Stimulated activated CD8-positive, alpha-beta memory T cell treated with anti-CD3 and anti-CD28 coated beads, Interleukin-12 subunit alpha, Interleukin-12 subunit beta, amount 100 ng/mL, for 1 hour (primary cell): ENCODE measurements around the gene ZNF132.
"Not testable (repeated sequence)": the region's sequence is repeated elsewhere in the genome, so short reads cannot be mapped to it uniquely, and the experiment has no call there.

Experiments
- DNase-seq: peaks from one replicate; pipeline ENCODE4 v3.0.0-alpha.2; 2020; ENCODE audit warnings: low read depth

Gene ZNF132

DNA sequence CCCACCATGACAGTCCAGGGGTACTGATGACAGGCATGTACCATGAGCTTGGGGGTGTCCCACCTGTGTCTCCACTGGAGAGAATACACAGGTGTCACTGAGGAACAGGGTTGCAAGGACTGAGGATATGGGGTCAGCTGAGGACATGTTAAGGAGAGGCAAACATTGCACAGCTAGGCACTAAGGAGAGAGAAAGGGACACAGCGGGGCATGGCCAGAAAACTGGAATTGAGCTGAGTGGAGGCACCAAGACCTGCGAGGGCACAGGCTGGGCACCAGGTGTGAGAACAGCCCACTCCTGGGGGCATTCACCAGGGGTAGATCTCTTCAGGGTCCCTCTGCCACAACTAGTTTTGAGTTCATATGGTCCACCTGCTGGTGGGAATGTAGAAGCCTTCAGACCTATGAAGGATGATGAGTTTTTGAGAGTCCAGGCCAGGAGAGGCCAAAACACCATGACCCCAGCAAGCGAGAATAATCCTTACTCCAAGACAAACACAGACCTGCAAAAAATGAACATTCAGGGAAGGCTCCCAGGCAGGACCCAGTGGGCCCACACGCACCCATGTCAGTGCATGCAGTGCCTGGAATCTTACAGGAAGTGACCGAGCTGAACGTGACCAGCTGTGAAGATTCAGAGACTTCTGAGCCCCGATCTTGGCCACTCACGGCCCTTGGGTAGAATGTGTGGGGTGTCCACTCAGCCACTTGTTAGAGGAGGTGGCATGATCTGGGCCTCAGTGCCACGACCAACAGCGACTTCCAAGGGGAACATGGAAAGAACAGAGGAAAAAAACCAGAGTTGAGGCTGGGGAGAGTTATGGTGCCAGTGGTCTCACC, 32.9 kb downstream of the ZNF132 start:
- DNase-seq: no peak

DNA sequence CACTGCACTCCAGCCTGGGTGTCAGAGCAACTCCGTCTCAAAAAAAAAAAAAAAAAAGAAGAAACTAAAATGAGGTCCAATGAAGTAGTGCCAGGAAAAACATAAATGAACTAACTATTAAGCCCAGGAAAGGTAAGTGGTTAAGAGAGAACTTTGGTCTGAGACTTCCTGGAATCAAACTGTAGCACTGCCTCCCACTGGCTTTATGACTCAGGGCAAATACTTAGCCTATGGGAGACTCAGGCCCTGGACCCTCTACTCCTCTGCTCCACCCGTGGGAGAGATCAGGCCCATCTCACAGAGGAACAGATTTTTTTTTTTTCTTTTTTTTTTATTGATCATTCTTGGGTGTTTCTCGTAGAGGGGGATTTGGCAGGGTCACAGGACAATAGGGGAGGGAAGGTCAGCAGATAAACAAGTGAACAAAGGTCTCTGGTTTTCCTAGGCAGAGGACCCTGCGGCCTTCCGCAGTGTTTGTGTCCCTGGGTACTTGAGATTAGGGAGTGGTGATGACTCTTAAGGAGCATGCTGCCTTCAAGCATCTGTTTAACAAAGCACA, 36.0 kb downstream of the ZNF132 start:
- DNase-seq: not testable (repeated sequence)

DNA sequence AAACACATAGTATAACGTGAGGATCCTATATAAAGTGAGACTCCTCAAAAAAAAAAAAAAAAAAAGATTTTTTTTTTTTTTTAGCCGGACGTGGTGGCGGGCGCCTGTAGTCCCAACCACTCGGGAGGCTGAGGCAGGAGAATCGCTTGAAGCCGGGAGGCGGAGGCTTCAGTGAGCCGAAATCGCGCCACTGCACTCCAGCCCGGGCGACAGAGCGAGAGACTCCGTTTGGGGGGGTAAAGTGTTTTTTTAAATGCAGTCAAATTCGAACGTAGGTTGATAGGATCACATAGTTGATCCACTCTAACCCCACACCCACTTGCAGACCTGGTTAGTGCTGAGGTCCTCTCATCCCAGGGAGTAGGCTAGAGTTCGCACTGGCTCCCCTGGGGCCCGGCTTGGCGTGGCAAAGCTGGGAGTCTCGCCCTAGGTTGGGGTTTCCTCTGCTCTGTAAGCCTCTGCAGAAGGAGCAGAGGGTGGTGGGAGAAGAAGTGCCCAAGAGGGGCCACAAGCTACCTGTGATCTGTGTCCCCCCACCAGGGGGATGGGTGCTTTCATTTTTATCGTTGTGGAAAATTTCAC, 38.0 kb downstream of the ZNF132 start:
- no peak for DNase-seq

- DNase-seq: peak; percentile 99
Observed at GRCh38 chr19:58400916-58401839, 38.8 kb downstream of the ZNF132 start.

- DNase-seq: no peak
Observed at GRCh38 chr19:58400316-58400915, 39.5 kb downstream of the ZNF132 start.

GRCh38 chr19:58399903-58400302, 40.0 kb downstream of the ZNF132 start:
- no peak for DNase-seq

DNA sequence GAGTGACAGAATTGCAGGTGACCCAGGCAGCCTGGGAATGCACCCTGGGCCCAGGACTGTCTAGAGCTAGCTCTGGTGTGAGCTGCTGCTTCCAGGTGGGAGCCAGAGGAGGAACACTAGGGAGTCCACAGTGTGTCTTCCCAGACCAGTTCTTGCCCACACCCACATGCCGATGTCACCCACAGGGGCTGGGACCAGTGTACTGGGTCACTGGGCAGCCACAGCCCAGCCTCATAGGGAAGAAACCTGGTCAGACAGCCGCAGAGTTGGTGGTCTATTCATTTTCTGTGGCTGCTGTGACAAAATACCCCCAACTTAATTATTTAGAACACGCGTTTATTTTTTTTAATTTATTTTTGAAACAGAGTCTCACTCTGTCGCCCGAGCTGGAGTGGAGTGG, 41.4 kb downstream of the ZNF132 start:
- DNase-seq: no peak

- no peak for DNase-seq
Observed at GRCh38 chr19:58398087-58398486, 41.9 kb downstream of the ZNF132 start.

GRCh38 chr19:58397533-58398037, 42.4 kb downstream of the ZNF132 start:
- DNase-seq: no peak

GRCh38 chr19:58396691-58397532, 43.0 kb downstream of the ZNF132 start:
- DNase-seq: no peak

- DNase-seq: no peak
Observed at GRCh38 chr19:58395979-58396627, 43.9 kb downstream of the ZNF132 start.

GRCh38 chr19:58395220-58395978, 44.6 kb downstream of the ZNF132 start, which contains the start of gene RNF225:
RNF225 (plus strand) TSS chr19:58395656; CDS start chr19:58396090, 434 bp downstream.
- no peak for DNase-seq

DNA sequence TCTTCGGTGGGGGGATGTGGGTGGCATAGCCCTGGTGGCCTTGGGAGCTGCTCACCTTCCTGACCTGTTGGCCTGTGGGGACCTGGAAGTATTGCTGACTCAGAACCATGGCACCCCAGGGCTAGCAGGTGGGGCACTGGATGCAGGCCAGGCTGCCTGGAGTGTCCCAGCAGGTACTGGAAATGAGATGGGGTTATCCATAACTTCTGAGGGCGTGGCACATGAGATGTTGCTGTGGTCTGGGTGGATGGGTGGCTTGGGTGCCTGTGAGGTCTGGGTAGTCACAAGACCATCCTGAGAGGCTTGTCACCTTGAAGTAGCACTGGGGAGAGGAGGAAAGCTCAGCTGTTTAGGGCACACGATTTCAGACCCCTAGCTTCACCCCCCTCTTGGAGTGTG, 45.1 kb downstream of the ZNF132 start:
- DNase-seq: no peak

- no peak for DNase-seq
Observed at GRCh38 chr19:58393725-58394033, 46.3 kb downstream of the ZNF132 start.

DNA sequence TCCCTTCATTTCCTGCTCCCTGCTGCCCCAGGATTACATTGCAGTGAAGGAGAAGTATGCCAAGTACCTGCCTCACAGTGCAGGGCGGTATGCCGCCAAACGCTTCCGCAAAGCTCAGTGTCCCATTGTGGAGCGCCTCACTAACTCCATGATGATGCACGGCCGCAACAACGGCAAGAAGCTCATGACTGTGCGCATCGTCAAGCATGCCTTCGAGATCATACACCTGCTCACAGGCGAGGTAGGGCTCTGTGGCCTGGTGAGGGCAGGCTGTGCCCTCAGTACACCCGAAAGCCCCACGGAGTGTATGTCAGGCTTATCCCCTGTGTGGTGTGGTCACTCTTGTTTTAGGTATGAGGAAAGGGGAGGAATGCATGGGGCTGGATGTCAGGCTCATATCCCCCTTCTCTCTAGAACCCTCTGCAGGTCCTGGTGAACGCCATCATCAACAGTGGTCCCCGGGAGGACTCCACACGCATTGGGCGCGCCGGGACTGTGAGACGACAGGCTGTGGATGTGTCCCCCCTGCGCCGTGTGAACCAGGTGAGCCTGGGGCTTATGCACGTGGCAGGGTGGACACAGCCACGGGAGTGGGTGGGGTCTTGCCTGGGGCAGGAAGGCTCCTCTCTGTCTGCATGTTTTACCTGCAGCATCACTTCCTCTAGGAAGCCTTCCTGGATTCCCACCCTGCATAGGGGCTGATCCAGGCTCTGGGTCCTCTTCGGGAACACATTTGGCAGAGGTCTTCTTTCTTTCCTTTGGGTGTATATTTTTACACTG, 46.8 kb downstream of the ZNF132 start:
- no peak for DNase-seq

- no peak for DNase-seq
Observed at GRCh38 chr19:58388175-58388526, 51.8 kb downstream of the ZNF132 start.

DNA sequence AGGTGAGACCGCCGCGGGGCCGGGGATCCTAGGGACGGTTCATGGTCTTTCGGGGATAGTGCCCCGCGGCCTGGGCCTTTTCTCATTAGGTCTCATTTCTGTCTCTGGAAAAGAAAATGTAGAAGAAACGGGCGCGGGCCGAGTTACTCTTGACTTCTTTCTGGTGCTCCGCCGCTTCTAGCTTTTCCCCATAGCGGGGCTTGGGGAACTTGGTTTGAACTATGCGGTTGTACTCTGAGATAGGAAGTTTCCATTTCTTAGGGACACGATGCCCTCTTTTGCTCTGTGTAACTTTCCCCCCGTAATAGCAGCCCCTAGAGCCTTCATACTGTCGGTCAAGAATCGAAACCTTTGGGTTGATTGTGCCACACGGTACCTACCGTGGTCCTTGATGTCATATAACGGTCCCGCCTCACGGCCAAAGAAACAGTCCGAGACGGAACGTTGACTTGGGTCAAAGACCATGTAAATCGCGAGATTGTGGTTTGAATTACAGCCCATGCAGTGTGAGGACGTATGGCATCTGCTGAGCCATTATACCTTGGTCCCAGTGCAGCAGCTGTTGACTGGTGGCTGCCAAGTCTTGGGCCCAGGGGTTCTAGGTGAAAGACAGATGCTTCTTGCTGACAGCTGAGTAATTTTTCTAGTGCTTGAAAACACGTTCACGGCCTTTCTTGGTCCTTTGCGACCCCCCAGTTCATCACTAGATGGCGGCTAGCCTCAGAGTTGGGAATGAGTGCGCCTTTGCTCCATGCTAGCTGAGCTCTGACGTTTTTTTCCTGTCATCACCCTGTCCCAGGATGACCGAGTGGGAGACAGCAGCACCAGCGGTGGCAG, 52.4 kb downstream of the ZNF132 start:
- DNase-seq: no peak
